MM.1S (cell line): ENCODE measurements around the gene RNF126.
"Not testable (repeated sequence)": the region's sequence is repeated elsewhere in the genome, so short reads cannot be mapped to it uniquely, and the experiment has no call there.

Source experiments
- EZH2 ChIP-seq: fragments of 300-600 bp; sonication (generic); optimal IDR thresholded peaks from 2 replicates; pipeline ENCODE3; 2017; ENCODE audit warnings: low read depth, mild to moderate bottlenecking, antibody characterized with exemption, low read length, mixed read lengths
- EZH2phosphoT487 ChIP-seq: fragments of 300-600 bp; sonication (generic); IDR thresholded peaks from 2 replicates; pipeline ENCODE4 v1.6.1; 2018; ENCODE audit warnings: antibody characterized with exemption, low read length
- TF ChIP-seq, protein P1 (sequence below): fragments of 300-600 bp; sonication (generic); IDR thresholded peaks from 2 replicates; pipeline ENCODE4 v1.5.1; 2016; ENCODE audit warnings: antibody characterized with exemption, low read length, mixed read lengths

GRCh38 chr19:666985-667573 is 4.1 kb upstream of the RNF126 start:
- TF ChIP-seq, protein P1, sequence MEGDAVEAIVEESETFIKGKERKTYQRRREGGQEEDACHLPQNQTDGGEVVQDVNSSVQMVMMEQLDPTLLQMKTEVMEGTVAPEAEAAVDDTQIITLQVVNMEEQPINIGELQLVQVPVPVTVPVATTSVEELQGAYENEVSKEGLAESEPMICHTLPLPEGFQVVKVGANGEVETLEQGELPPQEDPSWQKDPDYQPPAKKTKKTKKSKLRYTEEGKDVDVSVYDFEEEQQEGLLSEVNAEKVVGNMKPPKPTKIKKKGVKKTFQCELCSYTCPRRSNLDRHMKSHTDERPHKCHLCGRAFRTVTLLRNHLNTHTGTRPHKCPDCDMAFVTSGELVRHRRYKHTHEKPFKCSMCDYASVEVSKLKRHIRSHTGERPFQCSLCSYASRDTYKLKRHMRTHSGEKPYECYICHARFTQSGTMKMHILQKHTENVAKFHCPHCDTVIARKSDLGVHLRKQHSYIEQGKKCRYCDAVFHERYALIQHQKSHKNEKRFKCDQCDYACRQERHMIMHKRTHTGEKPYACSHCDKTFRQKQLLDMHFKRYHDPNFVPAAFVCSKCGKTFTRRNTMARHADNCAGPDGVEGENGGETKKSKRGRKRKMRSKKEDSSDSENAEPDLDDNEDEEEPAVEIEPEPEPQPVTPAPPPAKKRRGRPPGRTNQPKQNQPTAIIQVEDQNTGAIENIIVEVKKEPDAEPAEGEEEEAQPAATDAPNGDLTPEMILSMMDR: not testable (repeated sequence)
- TF ChIP-seq EZH2, EZH2phosphoT487: not testable (repeated sequence)
